ENCODE measurements around the gene RABEP1. TPM values are rescaled to one million over a fixed set of nuclear protein-coding genes. Genes with fewer than 3 reads are reported as not detected.

The RABEP1 gene
- polyA plus RNA-seq, 1 donor = 47.7 TPM

DNA sequence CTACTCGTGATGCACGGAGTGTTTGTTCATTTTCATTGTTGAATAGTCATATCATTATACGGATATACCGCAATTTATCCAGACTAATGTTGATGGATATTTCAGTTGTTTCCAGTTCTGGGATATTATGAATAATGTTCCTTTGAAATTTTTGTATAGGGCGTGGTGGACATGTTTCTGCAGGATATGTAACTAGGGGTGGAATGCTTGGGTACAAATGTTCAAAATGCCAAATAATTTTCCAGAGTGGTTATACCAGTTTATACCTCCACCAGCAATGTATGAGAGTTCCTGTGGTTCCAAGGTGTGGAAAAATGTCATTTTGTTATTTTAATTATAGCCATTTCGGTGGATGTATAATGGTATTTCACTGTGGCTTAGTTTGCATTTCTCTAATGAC is 83.7 kb downstream of the RABEP1 start:
- DNase-seq = no peak

DNA sequence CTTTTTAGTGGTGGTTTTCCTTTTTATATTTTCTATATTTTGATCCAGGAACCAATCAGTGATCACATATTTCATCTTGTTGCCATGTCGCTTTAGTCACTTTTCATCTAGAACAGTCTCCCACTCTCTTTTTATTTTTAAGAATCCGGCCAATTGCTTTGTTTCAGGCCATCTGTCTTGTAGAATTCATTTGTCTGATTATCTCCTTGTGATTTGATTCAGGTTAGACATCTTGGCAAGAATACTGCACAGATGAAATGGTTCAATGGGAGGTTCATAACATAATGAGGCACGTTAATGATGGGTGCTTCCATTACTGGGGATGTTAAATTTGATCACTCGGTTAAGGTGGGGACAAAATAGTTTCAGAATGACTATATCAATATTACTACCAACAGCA is 88.3 kb downstream of the RABEP1 start:
- DNase-seq = no peak

DNA sequence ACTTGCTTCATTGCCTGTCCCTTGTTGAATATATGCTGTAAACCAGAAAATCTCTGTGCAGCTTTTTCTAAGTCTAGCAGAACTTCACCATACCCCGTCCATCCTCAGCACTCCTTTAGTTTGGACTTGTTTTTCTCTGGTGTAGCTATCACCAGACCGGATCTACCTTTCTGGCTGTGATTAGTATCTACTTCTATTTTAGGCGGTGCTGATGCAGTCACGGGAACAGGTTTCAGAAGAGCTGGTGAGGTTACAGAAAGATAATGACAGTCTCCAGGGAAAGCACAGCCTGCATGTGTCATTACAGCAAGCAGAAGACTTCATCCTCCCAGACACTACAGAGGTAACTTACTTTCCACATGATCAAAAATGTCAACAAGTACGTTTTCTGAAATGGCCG is 91.0 kb downstream of the RABEP1 start:
- DNase-seq = no peak

DNA sequence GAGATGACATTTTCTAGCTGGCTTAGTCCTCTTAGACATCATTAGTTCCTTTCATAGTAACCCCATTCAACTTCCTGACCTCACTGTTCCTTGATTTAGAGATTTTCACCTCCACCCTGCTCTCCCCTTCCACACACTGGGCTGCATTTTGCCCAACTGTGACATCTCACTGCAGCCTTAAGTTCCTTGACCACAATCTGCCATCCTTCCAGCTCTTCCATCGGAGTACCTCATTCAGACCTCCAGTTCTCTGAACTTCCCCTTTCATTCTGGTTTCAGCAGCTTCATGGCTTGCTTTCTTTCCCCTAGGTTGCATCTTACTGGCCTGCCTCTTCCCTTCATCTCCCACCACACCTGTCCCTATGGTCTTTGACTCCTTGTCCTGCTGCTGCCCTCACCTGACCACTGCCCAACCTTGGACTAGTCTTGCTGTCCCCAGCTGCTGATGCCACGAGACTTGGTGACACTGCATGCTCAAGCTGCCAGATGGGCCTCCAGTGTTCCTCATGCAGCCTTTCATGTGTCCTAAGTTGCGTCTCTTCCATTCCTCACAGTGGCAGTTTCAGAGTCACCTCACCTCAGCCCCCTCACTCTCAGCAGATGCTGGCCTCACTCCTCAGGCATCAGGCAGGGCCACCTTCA is 96.6 kb downstream of the RABEP1 start:
- no peak for DNase-seq

DNA sequence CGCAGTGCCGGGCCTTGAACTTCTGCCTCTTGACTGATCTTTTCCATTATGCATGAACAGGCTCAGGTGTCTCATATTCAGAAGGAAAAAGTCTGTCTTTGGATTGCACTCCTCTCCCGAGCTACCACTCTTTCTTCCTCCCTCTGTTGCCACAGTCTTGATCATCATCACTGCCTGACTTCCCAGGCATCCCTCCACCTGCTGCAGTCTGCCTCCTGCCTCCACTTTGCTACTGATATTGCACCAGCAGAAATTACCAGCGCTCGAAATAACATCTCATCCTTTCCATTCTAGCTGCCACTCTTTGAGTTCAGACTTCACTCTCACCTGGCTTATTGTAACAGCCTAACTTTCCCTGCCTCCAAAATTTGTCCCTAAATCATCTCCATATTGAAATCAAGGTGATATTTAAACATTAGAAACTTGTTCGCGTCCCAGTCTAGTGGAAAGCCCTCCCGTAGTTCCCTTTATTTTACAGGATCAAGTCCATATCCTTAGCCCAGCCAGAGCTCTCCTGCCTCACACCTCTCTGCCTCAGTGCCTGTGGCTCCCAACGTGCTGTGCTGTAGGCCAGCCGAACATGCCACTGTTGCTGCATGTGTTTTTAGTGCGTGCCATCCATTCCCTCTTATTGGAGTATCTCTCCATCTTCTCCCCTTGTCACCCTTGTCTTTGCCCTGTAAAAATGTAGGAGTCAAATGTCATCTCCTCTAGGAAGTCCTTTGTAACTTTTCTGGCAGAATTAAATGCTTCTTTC is 97.4 kb downstream of the RABEP1 start:
- no peak for DNase-seq

DNA sequence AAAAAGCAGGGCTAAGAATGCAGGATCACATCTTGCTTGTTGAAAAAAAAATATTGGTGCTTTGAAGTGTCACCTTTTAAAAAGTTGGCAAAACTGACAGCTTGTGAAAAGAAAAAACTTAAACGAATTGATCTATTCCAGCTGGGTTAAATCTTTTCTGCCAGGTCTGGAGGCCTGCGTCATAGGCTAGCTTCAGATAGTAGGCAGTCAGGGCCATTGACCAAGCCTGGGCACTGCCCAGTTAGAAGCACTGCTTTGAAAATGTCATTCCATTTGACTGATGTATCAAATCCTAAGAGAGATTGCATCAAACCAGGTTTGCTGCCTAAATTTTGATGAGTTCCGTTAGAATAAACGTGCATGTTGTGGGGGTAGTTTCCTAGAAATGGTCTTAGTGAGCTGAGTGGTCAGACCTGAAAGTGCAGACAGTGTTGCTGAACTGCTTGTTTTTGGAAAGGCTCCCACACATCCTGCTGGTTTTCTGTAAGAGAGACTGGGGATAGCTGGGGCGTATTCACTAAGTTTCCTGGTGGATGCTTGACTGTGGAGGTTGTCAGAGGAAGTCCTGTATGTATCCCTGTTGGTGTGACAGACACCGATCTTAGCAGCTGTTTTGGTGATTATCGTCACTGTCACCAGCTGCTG is 98.5 kb downstream of the RABEP1 start:
- DNase-seq = no peak

DNA sequence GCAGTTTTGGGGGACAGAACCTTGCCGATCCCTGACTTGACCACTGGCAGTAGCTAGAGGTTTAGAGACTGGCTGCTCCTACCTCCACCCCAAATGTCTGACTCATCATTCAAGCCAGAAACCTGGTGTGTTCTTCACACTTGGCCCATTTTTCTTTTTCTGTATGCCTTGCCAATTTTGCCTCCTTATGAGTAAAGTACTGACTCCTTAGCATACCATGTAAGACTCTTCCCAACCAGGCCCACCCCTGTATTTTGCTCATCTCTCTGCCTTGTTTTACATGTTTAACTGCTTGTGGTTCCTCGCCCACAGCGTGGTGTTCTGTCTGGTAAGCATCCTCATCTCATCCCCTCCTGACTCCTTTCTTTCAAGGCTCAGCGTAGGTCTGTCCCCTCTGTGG is 99.5 kb downstream of the RABEP1 start:
- no peak for DNase-seq

DNA sequence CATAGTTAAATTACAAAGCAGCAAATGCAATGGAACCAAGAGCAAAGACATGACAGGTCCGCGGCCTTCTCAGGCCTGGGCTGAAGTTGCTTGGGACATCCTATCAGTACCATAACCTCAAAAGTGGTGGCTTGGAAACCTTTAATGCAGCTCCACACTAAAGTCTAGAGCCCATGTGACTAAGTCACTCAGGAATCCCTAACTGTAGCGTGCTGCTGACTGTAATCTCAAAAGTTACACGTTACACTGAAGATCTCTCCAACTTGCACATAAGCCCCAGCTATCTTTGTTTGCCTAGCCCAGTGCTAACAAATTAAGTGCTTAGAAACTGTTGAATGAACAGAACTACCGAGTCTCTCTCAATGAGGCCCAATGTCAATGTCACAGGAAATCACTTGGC is 109.6 kb downstream of the RABEP1 start:
- no peak for DNase-seq

DNA sequence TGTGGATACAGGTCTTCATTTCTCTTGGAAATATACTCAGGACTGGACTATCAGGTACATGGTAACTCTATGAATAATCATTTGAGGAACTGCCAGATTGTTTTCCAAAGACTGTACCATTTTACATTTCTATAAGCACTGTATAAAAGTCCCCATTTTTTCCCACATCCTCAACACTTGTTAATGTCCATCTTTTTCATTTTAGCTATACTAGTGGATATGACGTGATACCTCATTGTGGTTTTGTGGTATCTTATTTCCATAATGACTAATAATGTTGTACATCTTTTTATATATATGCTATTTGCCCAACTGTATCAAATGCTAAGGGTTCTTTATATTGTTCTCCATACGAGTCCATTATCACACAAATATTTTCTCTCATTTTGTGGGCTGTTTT is 114.5 kb downstream of the RABEP1 start:
- no peak for DNase-seq

DNA sequence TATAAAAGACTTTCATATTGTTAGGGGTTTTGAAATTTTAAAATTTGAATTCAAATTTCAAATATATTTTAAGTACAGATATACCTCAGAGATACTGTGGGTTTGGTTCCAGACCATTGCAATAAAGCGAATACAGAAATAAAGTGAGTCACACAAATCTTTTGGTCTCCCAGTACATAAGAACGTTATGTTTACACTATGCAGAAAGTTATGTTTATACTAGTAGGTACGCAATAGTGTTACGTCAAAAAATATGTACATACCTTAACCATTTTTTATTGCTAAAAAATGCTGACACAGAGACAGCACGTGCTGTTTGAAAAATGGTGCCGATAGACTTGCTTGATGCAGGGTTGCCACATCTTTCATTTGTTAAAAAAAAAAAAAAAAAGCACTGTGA is 117.7 kb downstream of the RABEP1 start:
- no peak for DNase-seq

DNA sequence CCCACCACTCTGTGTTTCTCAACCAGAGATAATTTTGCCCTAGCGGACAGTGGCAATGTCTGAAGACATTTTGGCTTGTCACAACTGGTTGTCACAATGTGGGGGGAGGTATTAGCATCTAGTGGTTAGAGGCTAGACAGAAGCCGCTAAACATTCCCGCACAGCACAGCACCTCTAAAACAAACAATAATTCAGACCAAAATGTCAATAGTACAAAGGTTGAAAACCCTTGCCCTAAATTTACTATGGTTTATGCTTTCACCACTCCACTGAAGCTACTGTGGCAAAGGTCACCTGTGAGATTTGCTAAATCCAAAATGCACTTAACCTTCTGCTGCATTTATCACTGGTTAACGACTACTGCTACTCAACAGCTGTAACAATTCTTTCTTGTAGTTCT is 123.3 kb downstream of the RABEP1 start:
- DNase-seq = no peak

DNA sequence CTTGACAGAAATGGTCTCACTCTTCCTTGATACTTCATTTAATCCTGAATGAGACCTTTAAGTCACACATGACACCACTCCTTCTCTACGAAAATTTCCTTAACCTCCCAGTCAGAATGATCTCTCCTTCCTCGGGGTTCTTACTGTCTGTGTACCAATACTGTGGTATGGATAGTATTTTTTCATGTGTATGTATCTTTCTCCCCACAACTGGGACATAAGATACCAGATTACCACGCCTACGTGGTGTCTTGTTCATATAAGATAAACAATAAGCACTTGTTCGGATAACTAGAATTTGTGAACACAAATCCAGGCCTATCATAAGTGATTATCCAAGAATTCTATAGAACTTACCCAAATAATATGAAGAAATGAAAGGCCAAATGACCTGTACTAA is 126.1 kb downstream of the RABEP1 start:
- DNase-seq = no peak

DNA sequence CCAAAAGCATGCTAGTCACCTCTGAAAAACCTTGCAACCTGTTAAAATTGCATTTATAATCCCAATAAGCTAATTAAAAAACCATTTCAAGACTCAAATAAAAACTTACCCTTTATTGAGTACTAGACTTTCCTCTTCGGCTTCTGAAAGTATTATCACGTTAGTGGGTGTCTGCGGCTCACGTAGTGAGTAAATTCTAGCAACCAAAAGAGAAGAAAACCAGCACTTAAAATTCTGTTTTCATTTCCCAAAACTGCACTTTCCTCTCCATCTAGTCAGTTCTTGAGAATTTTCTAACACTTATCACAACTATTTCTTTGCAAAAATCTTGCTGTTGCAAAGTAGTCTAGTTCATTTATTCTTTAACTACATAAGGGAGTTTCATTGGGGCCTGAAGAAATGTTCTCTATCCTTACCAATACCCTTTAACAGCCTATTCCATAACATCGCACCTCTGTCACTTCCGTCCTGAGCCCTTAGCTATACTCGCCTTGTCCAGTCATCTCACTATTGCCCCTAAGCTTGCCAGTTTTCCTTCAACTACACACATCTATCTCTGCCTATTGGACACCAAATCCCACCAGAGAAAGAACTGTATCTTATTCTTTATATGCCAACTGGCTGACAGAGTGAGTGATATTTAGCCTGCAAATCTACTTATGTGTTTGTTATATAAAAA is 128.6 kb downstream of the RABEP1 start:
- DNase-seq = no peak

DNA sequence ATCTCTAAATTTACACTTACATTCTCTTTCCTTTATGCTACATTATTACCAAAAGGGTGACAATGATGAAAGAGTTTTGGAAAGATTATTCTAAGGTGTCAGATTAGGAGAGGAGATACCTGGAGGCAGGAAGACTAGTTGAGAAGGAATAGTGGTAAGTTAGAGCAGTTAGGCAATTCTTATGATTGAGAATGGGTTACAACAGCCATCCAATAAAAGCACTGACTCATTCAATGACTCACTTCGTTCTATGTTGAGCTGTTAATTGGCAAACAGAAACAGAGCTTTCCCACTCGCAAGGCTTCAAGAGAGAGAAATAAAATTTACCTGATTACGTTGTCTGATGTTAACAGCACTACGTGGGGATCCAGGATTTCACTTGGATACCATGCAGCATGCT is 131.6 kb downstream of the RABEP1 start:
- DNase-seq = no peak

DNA sequence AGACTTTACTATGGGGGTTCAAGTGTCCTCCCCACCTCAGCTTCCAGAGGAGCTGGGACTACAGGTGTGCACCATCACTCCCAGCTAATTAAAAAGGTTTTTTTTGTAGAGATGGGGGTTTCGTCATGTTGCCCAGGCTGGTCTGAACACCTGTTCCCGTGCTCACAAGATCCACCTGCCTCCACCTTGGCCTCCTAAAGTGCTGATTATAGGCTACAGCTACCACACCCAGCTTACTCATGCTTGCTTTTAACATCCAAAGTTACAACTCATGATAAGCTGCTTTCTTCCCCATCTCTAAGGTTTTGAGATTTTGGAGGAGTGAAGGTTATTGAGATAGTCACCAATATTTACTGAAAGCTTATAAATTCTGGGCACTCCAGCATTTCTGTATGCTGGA is 134.8 kb downstream of the RABEP1 start:
- no peak for DNase-seq

DNA sequence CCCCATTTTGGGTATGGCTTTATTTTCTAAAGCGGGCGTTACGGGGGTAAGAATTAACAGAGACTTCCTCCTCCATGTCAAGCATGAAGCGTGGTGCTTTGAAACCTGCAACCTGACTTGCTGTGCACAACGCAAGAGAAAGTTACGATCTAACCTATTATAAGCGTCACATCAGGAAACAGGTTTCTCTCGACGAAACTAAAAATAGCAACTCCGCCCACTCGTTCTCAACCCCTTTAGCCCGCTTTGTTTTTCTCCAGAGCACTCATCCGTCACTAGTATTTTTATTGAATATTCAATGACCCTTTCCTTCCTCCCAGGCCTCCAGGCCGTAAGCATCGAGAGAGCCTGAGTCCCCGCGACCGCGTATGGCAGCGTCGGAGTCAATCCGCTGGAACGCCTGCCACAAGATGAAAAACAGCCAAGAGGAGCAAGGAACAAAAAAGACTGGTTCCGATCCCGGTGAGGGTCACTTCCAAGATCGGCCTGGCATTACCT is 136.8 kb downstream of the RABEP1 start:
- peak; percentile 32 for DNase-seq

DNA sequence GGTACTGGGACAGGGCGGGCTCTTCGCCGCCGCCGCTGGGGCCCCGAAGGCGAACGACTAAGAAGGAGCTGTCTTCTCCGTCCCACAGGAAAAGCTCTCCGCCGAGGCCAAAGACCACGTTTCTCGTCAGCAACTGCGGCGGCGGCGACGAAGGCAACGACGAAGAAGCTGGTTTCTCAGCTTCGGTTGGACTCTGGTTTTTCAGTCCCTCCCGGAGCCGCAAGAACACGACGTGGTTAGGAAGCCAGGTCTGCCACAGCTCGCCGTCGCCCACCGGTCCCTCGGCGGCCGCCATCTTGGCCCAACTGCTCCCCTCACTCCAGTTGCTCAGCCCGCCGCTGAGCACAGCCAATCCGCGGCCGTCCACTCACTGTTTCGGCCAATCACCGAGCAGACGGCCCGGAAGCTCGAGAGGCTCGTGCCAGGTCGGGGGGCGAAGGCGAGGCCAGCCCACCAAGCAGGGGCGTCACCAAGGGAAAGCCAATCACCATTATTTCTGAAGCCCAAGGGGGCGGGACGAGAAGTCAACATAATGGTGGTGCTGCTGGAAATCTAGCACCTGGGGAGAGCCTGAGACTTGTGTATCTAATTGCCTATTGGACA is 137.4 kb downstream of the RABEP1 start, which contains the start of gene NUP88:
TSS of gene NUP88 (minus strand) at position 307 of the 603 bp plus-strand sequence. CDS start at position 295, 12 bp downstream.
- DNase-seq = peak; percentile 98

DNA sequence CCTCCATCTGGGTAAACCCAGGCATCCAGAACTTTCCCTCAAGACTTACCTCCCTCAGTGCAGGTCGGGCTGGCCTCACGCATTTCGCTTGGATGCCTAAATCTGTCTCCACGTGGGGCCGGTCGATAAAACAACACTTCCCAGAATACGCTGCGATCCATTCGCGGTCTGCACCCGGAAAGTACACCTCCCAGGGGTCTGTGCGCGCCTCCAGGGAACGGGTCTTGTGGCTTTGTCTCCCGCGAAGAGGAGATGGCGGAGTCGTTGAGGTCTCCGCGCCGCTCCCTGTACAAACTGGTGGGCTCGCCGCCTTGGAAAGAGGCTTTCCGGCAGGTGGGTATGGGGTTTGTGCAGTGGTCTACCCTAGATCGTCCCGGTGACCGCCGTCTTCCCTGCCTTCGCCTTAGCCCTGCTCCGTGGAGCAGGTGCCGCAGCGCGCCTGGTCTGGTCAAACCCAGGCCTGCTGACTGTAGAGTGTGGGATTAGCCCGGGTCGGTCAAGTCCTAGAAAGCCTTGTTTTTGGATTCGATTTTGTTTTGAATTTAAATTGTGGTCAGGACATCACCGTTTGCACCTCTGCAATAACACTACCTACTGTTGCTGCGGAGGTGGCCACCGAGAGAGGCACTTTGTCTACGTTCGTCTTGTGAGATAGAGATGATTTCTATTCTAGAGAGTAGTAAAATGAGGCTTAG is 138.0 kb downstream of the RABEP1 start, which contains the start of gene RPAIN:
TSS of gene RPAIN (plus strand) at position 224 of the 695 bp plus-strand sequence. CDS start at position 253, 29 bp downstream.
- DNase-seq = peak; percentile 86

DNA sequence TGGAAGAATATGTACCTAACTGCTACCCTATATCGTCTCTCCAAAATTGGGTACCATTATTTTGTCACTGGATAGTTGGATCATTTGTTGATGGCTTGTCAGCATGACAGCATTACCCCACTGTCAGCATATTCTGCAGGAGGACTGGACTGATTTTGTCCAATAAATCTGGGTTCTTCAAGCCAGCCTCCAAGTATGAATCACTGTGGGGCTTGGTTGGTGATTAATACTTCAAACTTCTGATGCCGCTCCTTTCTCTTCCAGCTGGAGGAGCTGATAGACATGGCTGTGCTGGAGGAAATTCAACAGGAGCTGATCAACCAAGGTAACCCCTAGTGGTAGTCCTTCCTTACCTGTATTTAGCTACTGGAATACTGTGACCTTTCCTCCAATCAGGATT is 140.4 kb downstream of the RABEP1 start:
- DNase-seq = no peak

DNA sequence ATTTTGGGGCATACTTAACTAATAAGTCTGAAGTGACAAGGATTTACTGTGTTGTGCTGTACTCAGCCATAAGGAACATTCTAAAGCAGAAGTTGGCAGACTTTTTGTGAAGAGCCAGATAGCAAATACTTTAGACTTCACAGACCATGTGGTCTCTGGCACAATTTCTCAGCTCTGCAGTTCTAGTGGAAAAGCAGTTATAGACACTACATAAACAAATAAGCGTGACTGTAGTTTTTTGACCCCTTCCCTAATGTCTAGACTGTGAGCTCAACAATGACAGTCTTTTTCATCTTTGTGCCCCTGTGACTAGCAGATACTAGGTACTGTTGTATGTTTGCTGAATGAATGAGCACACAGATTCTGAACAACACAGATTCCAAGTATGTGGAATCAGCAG is 142.8 kb downstream of the RABEP1 start:
- DNase-seq = no peak

DNA sequence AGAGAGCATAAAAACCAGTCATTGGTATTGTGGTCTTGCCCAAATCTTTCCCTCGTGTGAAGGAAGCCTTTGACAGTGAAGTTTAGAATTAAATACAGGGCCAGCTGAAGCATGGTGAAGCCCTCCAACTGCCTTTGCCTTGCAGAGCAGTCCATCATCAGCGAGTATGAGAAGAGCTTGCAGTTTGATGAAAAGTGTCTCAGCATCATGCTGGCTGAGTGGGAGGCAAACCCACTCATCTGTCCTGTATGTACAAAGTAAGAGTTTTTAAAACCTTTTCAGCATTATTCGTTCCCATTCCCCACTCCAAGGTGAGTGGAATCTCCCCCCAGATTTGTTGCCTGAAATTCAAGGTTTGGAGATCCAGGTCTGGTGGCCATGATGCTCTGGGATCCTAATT is 143.7 kb downstream of the RABEP1 start:
- no peak for DNase-seq

All from hindlimb muscle (tissue), 1 donor.